Measurements from ENCODE around the gene SDCCAG8.

SDCCAG8 gene

DNA sequence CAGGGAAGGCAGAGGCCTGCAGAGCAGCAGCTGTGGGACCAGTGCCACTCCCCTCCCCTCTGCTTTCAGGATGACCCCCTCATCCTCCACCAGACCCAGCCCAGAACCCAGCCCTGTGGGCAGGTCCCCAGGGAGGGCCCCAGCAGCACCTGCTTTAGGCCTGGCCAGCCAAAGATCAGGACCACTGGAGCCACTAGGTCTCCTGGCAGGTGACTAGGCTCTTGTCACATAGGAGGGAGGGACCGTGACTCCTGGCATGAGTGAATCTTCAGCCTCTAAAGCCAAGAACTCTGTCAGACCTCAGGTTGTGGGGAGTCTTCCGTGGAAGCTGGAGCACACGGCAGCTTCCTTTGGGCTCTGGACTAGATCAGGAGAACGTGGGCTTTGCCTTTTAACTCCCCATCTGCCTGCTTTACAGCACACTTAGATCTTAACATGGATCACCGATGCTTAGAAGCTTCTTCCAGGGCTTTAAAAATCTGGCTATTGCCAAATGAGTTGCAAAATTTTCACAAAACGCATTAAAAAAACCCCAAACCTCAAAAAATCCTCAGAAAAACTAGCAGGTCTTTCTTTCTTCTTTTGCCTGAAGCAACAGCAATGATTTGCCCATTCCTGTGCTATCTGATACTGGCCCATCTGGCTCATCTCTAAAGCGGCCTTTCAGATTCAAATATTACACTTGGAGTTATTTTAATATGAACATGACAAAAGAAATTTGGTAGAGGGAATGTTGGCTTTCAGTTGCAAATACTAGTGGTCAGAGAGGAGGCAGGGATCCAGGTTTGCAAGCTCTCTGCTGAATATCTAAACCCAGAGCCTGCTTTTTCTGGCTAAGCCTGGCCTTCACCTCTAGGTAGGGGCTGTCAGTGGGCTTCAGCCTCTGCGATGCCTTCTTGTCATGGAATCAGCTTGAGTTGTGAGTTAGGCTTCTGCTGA lies 235.2 kb downstream of the SDCCAG8 start:
- DNase-seq: no peak

DNA sequence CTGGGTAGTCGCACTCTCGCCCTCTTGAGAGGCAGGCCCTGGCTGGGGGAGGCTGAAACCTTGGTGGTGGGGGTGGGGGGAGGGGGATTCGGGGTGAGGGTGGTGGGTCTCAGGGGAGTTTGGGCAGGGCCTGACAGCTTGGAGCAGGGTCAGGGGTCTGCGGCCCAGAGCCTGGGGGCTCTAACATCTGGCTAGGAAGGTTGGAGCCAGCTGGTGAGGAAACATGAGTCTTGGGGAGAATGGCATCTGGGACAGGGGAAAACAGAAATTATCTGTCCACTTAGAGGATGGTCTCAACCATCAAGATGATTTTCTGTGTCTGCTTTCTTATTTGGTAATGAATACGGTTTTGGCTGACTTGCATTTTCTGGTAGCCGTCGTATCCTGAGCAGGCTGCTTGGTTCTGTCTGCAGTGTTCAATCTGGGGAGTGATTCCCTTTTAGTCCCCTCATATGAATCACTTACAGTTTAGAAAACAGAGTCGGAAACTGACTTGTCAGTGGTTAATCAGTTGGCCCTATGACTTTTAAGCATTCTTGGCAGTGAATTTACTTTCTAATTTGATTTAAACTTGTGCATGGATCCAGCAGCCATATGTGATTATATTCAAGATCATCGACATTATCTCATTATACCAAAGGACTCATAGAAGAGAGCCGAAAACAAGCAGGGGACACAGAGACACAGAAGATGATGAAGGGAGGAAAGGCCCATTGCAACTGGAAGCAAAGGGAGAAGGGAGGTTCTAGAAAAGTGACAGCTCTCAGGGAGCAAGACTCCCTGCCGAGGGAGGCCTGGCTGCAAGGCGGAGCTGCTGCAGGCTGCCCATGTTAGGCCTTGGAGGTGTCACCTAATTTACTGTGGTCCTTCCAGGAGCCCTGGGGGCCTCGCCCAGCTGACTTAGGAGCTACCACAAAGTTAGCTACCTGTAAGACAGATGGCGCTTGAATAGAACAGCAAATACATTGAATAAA lies 237.6 kb downstream of the SDCCAG8 start:
- DNase-seq: no peak

DNA sequence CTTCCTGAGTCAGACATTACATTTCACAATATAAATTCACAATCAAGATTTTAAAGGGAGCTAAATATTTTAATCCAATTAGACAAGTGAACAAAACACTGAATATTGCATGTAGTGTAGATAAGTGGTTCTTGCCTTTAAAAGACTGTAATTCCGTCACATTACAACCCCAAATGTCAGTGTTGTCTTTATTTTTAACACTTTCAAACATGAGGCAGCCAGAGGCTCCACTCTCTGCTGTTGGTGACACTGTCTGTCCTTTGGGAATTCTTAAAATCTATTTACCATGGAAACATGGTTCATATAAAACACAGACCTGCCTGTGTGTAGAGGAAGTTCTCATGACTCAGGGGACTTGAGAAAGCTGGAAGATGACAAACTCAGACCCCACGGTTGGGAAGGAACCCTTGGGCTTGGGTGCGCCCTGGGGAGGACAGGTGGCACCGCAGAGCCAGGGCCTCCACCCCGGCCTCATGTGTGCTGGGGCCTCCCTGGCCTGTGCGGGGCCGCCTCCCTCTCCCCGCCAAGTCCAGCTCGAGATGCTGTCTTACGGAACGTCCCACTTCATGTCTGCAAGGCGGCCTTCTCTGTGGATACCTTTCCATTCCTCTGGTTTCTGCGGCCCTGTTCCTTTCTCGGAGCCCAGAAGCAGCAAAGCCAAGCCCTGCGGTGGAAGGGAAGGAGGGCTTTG lies 239.0 kb downstream of the SDCCAG8 start:
- no peak for DNase-seq

DNA sequence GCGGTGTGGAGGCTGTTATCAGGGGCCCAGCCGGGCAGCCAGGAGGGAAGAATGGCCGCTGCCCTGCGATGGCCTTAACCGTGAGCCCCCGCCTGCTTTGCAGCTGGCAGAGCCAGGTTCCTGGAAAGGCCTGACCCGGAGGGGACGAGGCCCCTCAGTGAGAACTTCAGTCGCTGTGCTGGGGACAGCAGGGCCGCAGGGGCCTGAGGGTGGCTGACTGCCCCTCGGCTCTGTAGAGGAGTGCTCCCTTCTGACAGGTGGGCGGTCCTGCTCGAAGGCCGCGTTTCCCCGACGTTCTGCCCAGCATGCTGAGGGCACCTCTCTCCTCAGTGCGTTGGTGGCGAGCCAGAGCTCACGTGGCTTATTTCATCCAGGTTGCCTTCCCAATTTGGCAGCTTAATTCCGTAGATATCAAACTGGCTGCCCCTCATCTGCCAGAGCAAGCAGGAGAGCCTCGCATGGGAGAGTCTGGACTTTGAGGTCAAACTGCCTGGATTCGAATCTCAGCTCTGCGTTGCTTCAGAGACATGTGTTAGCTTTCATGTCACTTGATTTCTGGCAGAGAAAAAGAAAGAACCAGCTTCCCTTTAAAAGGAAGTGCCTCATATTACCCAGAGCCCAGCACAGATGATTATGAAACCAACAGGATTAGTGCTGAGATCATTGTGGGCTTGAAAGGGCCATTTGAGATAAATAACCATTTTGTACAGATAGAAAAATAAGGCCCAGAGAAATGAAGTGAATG lies 239.8 kb downstream of the SDCCAG8 start:
- no peak for DNase-seq

DNA sequence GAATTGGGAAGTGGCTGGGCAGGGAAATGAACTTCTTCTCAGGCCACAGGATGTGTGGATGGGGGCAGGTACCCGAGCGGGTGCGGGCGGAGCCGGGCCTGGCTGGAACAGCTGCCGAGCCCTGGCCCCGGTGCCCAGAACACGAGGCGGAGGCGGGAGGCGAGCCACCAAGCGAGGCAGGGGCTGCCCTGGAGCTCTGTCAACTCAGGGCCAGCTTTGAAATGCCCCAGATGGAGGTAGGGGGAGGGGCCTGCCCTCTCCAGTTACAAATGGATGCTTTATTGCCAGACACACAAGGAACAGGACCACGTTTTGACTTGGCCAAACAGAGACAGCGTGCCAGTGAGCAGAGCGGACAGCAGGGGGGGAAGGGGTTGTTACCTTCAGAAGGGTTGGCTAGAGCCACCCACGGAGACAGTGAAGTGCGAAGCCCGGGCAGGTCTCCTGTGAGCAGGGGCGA lies 240.4 kb downstream of the SDCCAG8 start:
- no peak for DNase-seq

DNA sequence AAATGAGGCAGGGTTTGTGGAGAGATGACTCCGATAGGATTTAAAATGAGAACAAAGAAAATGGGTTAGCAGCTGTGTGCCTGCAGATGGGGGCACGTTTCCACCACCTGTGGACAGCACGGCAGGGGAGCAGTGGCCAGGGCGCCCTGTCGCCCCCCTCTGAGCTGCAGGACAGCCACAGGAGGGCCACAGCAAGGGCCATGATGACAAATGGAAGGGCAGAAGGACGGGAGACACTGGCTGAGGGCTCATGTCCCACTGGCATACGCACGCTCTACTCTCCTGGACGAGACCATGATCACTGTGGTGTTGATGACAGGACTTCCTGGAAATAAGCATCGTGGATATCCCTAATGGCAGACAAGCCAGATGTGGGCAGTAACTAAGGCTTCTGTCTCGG lies 241.0 kb downstream of the SDCCAG8 start:
- DNase-seq: no peak

DNA sequence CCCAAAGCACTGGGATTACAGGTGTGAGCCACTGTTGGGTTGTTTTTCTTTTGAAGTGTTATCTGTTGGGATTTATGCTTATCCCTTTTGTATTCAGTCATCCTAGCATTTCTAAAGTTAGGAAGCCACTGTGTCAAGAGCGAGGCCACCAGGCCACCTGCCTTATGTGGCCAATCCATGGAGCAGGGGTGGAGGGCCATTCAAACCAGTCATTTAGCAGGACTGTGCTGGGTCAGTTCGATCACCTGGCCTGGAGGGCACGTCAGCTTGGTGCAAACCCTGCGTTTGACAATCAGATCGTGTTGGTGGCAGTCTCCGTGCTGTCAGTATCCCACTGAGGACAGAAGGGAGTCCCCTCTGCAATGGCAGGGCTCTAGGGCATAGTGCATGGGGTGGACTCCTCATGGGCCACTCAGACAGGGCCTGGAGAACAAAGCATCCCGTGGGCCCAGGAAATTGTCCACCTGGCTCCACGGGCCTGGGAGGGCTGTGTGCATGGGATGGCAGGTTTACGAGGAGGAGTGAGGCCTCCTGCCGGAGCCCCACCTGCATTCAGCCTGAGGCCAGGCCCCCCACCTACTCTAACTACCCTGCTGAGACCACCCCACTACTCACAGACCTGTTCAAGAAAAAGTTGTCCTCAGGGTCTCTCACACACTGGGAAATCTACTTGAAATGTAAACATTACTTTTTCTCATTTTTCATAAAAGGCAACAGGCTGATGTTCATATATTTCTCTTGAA lies 242.3 kb downstream of the SDCCAG8 start:
- no peak for DNase-seq

DNA sequence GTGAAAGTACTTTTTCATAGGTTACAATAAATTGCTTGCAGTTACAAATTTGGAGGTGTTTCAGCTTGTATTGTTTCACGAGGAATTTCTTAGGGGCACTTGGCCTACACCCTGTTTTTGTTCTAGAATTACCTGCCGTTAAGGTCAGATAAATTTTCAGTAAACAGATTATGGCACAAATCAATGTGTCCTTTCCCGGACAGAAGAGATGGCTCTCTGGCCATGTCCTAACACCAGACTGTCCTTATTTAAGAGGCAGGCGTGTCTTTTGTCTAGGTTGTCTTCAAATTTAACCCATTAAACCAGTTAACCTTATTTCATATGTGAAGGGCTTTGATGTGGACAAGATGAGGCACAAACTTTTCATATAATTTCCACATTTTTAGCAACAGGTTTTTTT lies 243.4 kb downstream of the SDCCAG8 start:
- DNase-seq: no peak

DNA sequence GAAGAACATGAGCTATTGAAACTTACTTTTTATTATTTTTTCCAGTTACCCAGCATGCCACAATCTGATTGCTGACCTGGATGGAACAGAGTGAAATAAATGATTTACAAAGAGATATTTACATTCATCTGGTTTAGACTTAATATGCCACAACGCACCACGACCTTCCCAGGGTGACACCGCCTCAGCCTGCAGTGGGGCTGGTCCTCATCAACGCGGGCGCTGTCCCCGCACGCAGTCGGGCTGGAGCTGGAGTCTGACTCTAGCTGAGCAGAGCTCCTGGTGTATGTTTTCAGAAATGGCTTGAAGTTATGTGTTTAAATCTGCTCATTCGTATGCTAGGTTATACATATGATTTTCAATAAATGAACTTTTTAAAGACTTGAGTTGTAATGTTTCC lies 243.9 kb downstream of the SDCCAG8 start:
- no peak for DNase-seq

DNA sequence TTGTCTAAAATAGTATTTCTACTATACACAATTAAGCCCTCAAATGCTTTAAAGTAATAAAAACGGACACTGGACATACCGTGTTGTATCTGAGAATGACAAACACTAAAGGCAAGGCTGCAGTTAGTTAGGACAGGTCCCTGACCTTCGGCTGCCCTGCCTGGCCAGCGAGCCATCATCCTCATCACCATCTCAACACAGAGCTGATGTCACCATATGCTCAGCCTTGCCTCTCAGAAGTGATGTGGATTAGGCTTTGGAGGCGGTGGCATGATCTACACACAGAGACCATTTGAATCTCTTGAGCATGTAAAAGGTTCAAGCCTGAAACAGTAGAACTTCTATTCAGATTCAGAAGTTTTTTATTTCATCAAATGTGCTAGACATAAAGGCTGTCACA lies 244.7 kb downstream of the SDCCAG8 start:
- no peak for DNase-seq

DNA sequence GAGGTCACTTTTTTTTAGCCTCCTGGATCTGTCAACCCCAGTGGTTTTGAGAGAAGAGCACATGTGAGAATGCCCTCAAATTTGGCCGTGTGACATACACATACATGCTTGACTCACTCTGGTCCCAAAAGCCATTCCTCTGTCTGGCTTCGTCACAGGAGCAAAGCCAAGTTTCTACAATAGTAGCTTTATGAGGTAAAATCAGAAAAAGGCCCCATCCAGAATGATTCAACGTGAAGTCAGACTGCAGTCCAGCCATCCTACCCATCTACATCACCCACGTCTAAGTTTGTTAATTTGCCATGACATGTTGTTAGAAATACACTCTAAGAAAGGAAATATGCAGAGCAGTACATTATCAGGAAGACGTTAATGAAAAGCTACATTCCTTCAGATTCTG lies 245.2 kb downstream of the SDCCAG8 start:
- DNase-seq: no peak

DNA sequence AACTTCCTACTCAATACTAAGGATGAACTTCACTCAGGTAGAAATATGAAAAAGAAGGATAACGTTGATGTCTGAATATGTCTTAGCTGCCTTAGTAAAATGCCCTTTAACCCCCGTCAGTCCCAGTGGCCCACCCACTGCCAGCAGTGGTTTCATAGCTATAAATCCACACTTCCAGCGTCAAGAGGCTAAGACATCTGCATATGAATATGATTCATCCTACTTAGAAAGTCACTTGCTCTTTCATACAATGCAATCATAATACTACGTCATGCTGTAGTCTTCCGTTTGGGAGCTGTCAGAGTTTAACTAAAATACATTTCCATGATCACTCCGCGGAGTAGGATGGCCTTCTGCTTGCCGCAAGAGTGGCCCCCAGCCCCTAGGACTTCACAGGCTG lies 247.3 kb downstream of the SDCCAG8 start:
- DNase-seq: no peak

DNA sequence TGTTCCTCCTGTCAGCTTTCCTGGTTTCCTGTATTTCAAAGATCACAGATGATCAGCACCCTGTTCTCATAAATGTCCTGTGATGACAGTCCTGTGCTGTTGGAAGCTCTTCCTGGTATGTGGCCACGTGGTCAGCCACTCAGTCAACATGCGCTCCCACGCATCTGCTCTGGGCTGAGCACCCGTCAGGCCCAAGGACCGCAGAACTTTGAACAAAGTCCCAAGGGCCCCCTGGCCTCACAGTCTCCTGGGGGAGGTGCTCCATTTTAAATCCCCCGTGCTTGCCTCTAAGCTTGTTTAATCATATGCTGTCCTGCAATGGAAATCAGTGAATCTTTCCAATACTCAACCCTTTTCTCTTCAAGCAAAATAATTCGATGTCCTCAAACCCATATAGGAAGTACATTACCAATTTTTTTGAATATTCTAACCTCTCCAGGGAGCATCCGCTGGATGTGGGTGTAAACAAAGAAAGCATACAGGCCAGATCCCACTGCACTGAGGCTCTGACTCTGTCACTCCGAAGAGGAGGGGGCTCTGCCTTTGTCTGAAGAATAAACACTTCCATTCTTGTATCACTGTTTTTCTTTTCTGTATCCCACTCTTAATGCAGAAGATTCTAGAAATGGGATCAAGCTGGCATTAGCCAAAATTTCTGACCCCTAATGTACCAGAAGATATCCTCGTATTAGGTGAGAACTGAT lies 250.3 kb downstream of the SDCCAG8 start:
- DNase-seq: no peak

DNA sequence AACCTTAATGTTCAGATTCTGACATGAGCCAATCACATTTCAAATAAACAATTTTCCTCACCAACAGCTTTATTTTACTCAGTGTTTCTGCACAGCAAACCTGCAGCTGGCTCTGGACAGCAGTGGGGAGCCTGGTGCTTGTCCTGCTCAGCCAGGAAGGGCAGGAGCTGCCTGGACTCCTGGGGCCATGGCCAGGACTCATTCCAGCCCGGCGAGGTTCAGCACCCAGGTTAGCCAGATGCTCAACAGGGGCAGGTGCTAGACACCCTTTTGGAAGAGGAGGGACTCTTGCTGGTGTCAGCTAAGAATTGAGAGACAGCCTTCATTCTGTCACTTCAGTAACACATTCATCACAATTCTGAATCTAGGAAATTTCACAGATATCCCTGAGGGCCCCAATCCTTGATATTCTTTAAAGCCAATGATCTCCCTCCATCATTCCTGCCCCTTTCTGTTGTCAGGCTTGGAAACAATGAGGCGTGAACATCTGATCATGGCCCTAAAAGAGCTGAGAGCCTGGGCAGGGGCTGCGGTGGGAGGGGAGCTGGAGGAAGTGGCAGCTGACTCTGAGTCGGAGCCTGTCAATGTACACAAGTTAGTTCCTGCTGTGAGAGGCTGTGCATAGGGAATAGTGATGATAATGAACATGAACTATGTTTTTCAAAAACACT lies 251.3 kb downstream of the SDCCAG8 start:
- no peak for DNase-seq

DNA sequence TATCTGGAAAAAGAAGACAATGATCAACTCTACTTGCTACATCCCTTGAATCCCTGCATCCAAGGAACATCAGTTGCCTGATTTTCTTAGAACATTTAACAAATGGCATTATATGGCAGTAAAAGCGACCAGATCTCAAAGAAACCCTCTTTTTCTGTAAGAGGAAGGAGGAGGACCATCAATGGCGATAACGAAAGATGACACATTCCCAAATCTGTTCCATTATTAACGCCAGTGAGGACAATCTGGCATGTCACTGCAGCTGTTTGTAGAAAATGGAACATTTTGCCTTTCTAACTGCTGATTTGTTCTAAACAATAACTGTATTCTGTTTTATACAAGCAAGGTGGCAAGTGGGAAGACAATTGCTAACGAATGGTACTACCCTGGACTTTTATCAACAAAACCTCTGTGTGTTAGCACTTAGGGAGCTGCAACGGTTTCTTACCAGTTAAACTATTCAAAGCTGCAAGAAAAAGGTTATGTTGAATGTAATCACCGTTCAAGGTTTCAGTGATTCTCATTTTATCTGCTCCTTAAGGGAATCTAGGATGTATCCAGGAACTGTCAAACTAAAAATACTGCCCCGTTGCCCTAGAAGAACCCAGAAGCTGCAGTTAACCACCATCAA lies 251.9 kb downstream of the SDCCAG8 start:
- no peak for DNase-seq

DNA sequence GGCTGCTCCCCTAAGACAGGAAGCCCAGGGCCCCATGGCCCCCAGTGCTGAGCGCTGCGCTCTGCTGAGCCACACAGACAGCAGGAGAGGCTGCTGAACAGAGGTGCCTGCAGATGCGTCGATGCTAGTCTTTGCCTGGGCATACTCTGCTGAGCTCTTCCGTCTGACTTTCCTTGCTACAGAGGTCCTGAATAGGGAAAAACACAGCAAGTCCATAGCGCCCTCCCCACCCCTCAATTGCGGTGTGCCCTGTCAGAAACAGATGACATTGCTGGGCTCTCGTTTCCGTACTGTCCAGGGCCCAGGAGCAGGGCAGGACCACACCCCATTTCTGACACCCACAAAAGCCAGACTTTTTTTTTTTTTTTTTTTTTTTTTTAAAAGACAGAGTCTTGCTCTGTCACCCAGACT lies 252.5 kb downstream of the SDCCAG8 start:
- no peak for DNase-seq

DNA sequence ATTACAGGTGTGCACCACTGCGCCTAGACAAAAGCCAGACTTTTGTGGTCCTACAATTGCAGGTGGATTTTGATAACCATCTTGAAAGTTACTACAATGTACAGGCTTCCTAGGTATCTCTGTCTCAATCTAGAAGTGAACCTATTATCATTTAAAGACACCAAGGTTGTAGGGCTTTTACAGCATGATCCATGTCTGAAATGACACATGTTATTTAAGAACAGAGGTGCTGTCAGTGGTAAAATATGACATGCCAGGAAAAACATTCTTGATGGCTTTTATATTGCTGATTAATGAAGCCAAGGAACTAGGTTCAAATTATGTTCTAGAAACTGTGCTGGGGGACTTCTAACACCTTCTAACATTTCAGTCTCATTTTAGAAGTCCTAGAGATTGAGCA lies 253.1 kb downstream of the SDCCAG8 start:
- DNase-seq: no peak

DNA sequence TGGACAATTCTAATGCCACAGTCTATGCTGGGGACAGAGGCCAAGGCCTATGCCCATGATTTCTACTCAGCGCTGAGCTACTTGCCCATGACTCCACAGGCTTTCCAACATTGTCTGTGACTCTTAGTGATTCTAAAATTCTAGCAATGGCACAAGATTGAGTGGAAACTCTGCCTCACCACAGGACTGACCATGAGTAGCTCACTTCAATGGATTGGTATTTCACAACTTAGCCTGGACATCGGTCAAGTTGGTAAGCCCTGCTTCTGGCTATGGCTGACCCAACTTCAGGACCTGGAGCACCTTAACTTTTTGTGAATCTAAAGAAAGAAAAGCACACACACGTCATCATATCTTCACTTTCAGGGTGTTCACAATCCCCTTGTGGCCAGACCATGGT lies 255.1 kb downstream of the SDCCAG8 start:
- no peak for DNase-seq

DNA sequence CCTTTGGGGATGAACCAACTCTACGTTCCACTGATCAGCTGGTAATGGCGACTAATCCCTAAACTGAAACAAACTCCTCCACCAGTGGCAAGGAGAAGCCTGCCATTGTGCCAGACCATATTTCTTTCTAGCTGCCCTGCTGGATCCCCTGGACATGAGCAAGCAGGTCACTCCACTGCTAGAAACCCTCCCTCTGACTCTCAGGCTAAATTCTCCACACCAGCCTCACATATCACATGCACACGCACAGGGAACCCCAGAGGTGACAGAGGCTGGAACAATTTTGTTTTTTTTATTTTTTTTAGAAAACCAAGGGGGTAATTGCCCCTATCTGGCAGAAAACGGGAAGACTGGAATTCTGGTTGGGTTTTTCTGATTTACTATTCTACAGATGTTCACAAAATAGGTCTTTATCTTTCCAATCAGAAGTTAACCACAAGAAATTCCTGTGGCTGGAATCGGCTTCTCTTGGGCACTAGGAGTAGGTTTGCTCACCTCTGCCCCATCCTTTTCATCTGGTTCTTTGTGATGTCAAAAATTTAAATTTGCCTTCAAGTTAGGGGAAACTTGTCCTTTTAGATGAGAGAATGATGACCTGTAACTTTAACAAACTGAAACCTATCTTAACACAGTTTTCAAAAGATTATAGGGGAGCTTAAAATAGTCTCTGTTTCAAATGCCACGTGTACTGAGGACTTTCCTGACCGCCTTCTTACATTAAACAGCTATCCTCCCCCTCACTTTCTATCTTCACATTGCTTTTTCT lies 258.1 kb downstream of the SDCCAG8 start:
- DNase-seq: no peak

All from stimulated activated CD4-positive, alpha-beta T cell treated with anti-CD3 and anti-CD28 coated beads, Interleukin-4, amount 100 ng/mL, for 1 hour (primary cell).